Activated CD4-positive, alpha-beta memory T cell treated with anti-CD3 and anti-CD28 coated beads for 36 hours (primary cell): ENCODE results near the gene PLEKHF1. TPM values are rescaled to one million over a fixed set of nuclear protein-coding genes. Genes with fewer than 3 reads are reported as not detected.
A peak's percentile ranks its signal among the peaks of the same experiment; 100 is the strongest.

Experiments used
- CTCF ChIA-PET: fragments of 350-600 bp; sonication (Branson Sonifier 250); formaldehyde crosslinking; loops from one replicate; lab custom pipeline; 2021; ENCODE audit warnings: antibody characterized with exemption, inconsistent platforms; lab: Charles Lee
- POLR2A ChIA-PET: fragments of 350-600 bp; sonication (Branson Sonifier 250); formaldehyde crosslinking; loops from one replicate; lab custom pipeline; 2021; ENCODE audit warnings: antibody characterized with exemption; lab: Charles Lee
- DNase-seq: peaks from one replicate; pipeline ENCODE4 v3.0.0-alpha.2; 2020
- H3K27ac Mint-ChIP-seq: one replicate; pipeline ENCODE4 v1.8.0; 2021; ENCODE audit warnings: mixed read lengths
- H3K27me3 Mint-ChIP-seq: one replicate; pipeline ENCODE4 v1.8.0; 2021; ENCODE audit warnings: mixed read lengths
- H3K36me3 Mint-ChIP-seq: one replicate; pipeline ENCODE4 v1.8.0; 2021; ENCODE audit warnings: mixed read lengths
- H3K4me1 Mint-ChIP-seq: one replicate; pipeline ENCODE4 v1.8.0; 2021; ENCODE audit warnings: low read depth, mixed read lengths
- H3K4me3 Mint-ChIP-seq: one replicate; pipeline ENCODE4 v1.8.0; 2021; ENCODE audit warnings: mild to moderate bottlenecking, mixed read lengths
- H3K9me3 Mint-ChIP-seq: one replicate; pipeline ENCODE4 v1.8.0; 2021; ENCODE audit warnings: mixed read lengths
- intact Hi-C: fragments of 100-400 bp; cut with micrococcal nuclease; formaldehyde crosslinking; loops from one replicate; pipeline ENCODE4 v1.15.1; 2023
- total RNA-seq, 2 experiments: library from RNA; stranded (reverse); gene quantifications; one replicate each; pipeline ENCODE4 v1.2.3, GENCODE V29; 2021

Gene PLEKHF1, protein sequence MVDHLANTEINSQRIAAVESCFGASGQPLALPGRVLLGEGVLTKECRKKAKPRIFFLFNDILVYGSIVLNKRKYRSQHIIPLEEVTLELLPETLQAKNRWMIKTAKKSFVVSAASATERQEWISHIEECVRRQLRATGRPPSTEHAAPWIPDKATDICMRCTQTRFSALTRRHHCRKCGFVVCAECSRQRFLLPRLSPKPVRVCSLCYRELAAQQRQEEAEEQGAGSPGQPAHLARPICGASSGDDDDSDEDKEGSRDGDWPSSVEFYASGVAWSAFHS
- total RNA-seq = 10 to 100 TPM; 23.6 to 24.3 TPM

DNA sequence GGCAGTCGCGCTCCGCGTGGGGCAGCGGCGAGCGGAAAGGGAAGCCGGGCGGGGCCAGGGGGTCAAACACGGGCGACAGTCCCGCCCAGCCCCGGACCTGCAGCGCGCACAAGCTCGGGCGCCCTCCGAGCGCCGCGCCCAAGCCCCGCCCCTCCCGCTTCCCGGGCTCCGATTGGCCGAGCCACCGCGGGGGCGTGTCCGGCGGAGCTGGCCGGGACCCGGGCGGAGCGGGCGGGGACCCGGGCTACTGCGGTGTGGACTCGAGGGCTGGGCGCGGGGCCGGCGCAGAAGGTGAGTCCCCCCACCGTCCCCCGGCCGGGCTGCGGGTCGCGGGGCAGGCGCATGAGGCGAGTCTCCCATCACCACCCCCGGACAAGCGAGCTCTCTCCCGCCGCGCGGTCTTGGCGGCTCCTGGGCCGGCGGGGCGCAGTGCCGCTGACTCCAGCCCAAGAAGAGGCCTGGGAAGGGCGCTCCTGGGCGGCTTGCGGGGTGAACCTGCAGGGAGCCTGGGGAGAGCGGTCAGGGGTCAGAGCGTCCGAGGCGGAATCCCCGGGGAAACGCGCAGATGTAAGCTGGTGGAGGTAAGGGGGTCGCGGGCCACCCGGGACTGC is at the start of gene PLEKHF1:
Gene PLEKHF1 (plus strand): TSS at position 247 of the 611 bp plus-strand sequence. CDS start 8,379 bp downstream, outside the sequence.
- ChIA-PET CTCF (interaction anchor here (0.7 to 5.7 kb wide), 13 partner anchors 13 to 59 kb away, joined by 3 to 70 read pairs (median 8); partner anchors contain the start of genes C19orf12 and POP4), POLR2A (interaction anchor here (0.9 to 5.4 kb wide), 7 partner anchors 10 to 59 kb away, joined by 3 to 46 read pairs (median 4); partner anchors contain the start of gene POP4)
- no peaks in the 10 kb centered on the region for H3K27me3 Mint-ChIP-seq
- H3K4me3 Mint-ChIP-seq = peak within 1 kb of the TSS; percentile 82
- H3K36me3 Mint-ChIP-seq = peaks cover 19% of the 10 kb centered on the region
- intact Hi-C loops = loop anchor here (1.0 kb wide), 1 partner anchor 42 kb away; no protein-coding TSS in a partner anchor
- peak; percentile 91 for DNase-seq
- H3K27ac Mint-ChIP-seq = peak within 1 kb of the TSS; percentile 99
- no peaks in the 10 kb centered on the region for H3K9me3 Mint-ChIP-seq
- H3K4me1 Mint-ChIP-seq = peaks cover 64% of the 10 kb centered on the region

DNA sequence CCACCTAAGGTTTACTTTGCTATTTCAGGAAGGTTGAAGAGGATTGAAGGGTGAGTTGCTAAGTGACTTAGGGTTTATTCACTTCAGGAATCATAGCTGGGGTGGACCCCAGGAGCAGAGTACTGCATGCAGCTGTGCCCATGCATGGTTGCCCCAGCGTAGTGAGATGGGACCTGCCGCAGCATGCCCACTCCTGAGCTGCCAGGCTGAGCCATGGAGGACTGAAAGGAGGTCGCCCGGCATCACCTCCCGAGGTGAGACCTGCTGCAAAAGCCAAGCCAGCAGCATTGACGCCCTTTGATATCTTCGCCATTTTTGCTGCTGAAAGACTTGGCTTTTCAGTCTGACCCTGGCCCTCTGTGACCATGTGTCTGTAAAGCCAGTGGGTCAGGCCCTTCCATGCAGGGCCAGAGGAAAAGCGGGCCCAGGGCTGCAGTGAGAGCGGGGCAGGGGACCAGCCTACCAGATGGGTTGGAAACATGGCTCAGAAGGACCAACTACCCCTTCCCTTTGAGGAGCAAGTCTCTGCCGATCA is 49.3 kb upstream of the PLEKHF1 start:
- no peak overlapping the region for H3K4me3 Mint-ChIP-seq
- H3K9me3 Mint-ChIP-seq = no peaks in the 10 kb centered on the region
- ChIA-PET POLR2A (no interaction called here), CTCF (interaction anchor here (2.2 kb wide), 1 partner anchor 101 kb away, joined by 8 read pairs; no protein-coding TSS in a partner anchor)
- H3K36me3 Mint-ChIP-seq = peaks cover 29% of the 10 kb centered on the region
- H3K4me1 Mint-ChIP-seq = peaks cover 11% of the 10 kb centered on the region
- H3K27ac Mint-ChIP-seq = no peak overlapping the region
- no peaks in the 10 kb centered on the region for H3K27me3 Mint-ChIP-seq
- intact Hi-C loops = no loop called here
- no peak for DNase-seq

DNA sequence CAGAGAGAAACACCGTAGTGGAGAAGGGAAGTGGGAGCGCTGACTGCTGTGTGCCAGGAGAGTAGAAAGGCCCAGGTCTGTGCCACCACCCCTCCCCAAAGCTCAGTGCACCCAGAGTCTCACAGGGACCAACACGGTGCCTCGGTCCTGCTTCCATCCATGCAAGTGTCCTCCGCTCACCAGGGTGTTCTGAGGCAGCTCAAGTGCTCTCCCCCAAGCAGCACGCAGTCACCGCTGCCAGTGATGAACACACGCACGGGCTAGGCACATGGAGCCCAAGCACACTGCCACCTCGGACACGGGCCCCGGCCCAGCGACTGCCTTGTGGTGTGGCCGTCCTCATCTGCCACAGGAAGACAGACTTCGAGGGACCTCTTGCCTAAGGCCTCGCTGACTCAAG is 48.7 kb upstream of the PLEKHF1 start:
- intact Hi-C loops = no loop called here
- ChIA-PET CTCF (no interaction called here), POLR2A (no interaction called here)
- Mint-ChIP-seq H3K4me3 (no peak overlapping the region), H3K36me3 (peaks cover 26% of the 10 kb centered on the region), H3K27ac (no peak overlapping the region), H3K27me3 (no peaks in the 10 kb centered on the region), H3K4me1 (peaks cover 14% of the 10 kb centered on the region), H3K9me3 (no peaks in the 10 kb centered on the region)
- DNase-seq = no peak

DNA sequence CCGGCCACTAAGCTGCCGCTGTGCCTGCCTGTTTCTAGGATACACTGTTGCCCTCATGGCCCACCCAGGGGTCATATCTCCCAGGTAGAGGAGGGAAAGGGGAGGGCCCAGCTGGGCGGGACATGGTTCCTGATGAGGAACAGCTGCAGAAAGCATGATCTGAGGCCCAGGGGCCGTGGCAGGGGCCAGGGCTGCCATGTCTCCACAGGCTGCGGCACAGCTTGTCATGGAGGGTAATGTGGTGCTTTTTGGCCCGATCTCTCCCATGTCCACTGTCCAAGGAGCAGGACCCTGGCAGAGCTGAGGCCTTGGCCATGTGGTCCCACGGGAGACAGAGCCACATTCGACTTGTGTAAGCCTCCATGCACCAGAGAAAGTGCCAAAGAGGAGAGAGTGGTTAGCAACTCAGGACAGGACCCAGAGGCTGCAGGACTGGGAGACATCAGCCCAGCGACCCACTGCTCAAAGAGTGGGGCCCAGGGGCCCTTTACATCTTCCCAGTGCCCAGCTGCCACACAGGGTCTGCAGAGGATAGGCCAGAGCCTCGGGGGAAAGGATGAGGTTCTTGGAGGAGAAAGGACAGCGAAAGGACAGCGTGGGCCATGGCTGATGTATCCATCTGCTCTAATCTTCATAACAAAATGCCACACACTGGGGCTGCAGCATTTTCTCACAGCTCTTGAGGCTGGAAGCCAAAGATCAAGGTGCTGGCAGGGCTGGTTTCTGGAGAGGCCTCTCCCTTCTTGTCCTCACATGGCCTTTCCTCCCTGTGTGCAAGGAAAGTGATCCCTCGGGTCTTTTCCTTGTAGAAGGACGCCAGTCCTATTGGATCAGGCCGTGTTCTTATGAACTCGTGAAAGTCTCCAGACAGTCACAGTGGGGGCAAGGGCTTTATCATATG is 47.6 kb upstream of the PLEKHF1 start:
- no peak overlapping the region for H3K27ac Mint-ChIP-seq
- H3K36me3 Mint-ChIP-seq = peaks cover 17% of the 10 kb centered on the region
- no peaks in the 10 kb centered on the region for H3K9me3 Mint-ChIP-seq
- CTCF ChIA-PET = interaction anchor here (0.8 kb wide), 1 partner anchor 99 kb away, joined by 4 read pairs; no protein-coding TSS in a partner anchor
- POLR2A ChIA-PET = no interaction called here
- peaks cover 24% of the 10 kb centered on the region for H3K4me1 Mint-ChIP-seq
- intact Hi-C loops = no loop called here
- no peak overlapping the region for H3K4me3 Mint-ChIP-seq
- no peaks in the 10 kb centered on the region for H3K27me3 Mint-ChIP-seq
- no peak for DNase-seq

DNA sequence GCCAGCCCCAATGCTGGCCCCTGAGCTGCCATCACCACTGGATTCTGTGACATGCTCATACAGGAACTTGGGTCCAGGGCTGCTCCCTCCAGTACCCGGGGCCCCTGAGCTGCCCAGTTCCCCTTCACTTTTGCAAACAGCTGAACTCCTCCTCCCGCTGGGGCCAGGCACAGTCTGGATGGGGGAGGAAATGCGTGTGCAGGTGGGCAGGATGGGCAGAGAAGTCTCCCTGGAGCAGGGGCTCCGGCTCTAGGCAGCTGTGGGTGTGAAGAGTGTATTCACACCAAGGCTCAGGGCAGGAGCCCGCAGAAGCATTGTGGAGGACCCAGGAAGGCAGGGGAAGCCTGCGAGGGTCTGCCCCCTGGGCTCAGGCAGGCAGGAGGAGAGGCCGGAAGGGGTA is 46.8 kb upstream of the PLEKHF1 start:
- Mint-ChIP-seq H3K4me3 (no peak overlapping the region), H3K36me3 (peaks cover 13% of the 10 kb centered on the region), H3K27ac (no peak overlapping the region), H3K4me1 (peaks cover 33% of the 10 kb centered on the region), H3K9me3 (no peaks in the 10 kb centered on the region), H3K27me3 (no peaks in the 10 kb centered on the region)
- intact Hi-C loops = no loop called here
- no peak for DNase-seq
- POLR2A ChIA-PET = interaction anchor here (2.2 kb wide), 1 partner anchor 12 kb away, joined by 10 read pairs; the partner anchor contains the start of gene POP4
- CTCF ChIA-PET = interaction anchor here (8.3 kb wide), 1 partner anchor 8 kb away, joined by 62 read pairs; no protein-coding TSS in a partner anchor

DNA sequence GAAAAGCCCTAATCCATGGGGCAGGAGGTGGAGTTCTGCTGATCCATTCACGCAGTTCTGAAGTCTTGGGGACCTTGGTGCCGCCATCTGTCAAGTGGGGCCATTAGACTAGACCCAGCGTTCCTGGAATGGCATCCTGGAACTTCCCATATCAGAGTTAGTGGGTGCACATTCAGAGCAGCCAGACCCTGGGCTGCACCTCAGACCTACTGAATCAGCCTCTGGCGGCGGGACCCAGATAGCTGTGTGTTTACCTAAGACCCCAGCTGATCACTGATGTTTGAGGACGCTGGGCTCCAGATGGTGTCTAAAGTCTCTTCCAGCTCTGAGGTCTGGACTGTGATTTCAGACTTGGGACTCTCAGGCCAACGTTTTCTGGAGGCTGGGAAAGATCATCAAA is 46.4 kb upstream of the PLEKHF1 start:
- Mint-ChIP-seq H3K4me1 (peaks cover 37% of the 10 kb centered on the region), H3K27me3 (no peaks in the 10 kb centered on the region), H3K27ac (no peak overlapping the region), H3K9me3 (no peaks in the 10 kb centered on the region), H3K36me3 (peaks cover 12% of the 10 kb centered on the region), H3K4me3 (no peak overlapping the region)
- intact Hi-C loops = no loop called here
- CTCF ChIA-PET = interaction anchor here (1.1 to 8.3 kb wide), 4 partner anchors 8 to 98 kb away, joined by 3 to 62 read pairs (median 5); no protein-coding TSS in a partner anchor
- POLR2A ChIA-PET = interaction anchor here (2.2 kb wide), 1 partner anchor 13 kb away, joined by 10 read pairs; the partner anchor contains the start of gene POP4
- no peak for DNase-seq

DNA sequence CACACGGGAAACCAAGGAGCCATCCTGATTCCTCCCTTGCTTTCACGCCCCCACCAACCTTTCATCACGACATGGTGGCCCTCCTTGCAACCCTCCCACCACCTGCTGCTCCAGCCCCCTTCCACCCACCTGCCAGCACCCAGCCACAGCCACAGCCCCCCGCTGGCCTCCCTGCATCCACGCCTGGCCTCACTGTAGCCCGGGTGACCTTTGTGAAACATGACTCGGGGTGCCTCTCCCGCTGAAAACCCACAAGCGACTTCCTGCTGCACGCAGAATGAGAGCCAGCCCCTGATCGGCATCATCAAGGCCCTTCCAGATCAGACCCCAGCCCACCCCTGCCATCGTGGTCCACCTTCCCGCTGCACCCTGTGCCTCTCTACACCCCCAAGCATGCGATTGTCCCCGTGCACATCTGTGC is 44.3 kb upstream of the PLEKHF1 start:
- Mint-ChIP-seq H3K36me3 (peaks cover 3% of the 10 kb centered on the region), H3K9me3 (no peaks in the 10 kb centered on the region), H3K27ac (no peak overlapping the region), H3K27me3 (no peaks in the 10 kb centered on the region), H3K4me3 (no peak overlapping the region), H3K4me1 (peaks cover 43% of the 10 kb centered on the region)
- POLR2A ChIA-PET = interaction anchor here (1.8 kb wide), 1 partner anchor 15 kb away, joined by 10 read pairs; the partner anchor contains the start of gene POP4
- CTCF ChIA-PET = interaction anchor here (0.6 to 8.3 kb wide), 7 partner anchors 11 to 95 kb away, joined by 3 to 62 read pairs (median 4); partner anchors contain the start of gene PLEKHF1
- DNase-seq = peak; percentile 51
- intact Hi-C loops = no loop called here

DNA sequence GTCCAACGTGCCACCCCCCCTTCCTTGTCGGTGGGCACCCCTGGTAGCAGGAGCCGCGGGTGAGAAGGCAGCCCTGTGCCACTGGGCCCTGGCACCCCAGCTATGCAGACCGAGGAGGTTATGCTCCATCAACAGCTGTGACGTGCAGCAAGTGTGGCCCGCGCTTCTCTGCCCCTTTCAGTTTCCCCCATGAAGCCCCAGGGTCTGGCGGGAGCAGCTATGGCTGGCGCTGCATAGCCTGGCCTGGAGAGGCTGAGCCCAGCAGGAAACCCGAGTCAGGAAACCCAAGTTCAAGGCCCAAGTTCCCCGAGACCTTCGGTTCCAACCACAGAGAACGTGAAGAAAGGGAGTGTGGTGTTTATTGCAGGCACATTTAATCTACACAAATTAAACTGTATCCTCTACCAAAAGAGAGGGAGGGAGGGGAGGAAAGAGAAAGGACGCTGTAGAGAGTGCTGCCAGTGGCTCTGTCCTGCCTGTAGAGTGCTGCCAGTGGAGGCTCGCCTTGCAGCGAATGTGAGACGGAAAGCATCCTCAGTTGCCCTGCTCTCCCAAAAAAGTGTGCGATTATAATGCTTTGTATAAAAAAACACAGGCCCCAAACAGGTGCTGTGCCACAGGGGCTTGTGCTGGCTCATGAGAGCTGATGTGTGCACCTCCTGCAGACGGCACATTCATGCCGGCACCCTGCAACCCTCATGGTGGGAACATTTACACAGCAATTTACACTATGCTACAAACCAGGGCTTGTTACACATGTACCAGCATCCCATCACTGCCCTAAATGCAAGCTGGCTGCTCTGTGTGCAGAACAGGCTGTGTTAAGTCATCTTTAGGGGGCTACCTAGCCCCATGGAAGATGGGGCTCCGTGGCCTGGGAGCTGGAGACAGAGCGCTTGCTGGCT is 42.8 kb upstream of the PLEKHF1 start:
- no peaks in the 10 kb centered on the region for H3K36me3 Mint-ChIP-seq
- CTCF ChIA-PET = interaction anchor here (1.1 to 8.3 kb wide), 8 partner anchors 12 to 94 kb away, joined by 3 to 62 read pairs (median 7); partner anchors contain the start of genes C19orf12, PLEKHF1 and POP4
- H3K9me3 Mint-ChIP-seq = no peaks in the 10 kb centered on the region
- peaks cover 43% of the 10 kb centered on the region for H3K4me1 Mint-ChIP-seq
- H3K27ac Mint-ChIP-seq = no peak overlapping the region
- POLR2A ChIA-PET = interaction anchor here (1.1 to 2.7 kb wide), 4 partner anchors 11 to 42 kb away, joined by 3 to 16 read pairs (median 8); partner anchors contain the start of genes PLEKHF1 and POP4
- H3K4me3 Mint-ChIP-seq = no peak overlapping the region
- H3K27me3 Mint-ChIP-seq = no peaks in the 10 kb centered on the region
- peak; percentile 32 for DNase-seq
- intact Hi-C loops = loop anchor here (1.0 to 2.0 kb wide), 2 partner anchors 43 to 50 kb away; partner anchors contain the start of gene PLEKHF1

DNA sequence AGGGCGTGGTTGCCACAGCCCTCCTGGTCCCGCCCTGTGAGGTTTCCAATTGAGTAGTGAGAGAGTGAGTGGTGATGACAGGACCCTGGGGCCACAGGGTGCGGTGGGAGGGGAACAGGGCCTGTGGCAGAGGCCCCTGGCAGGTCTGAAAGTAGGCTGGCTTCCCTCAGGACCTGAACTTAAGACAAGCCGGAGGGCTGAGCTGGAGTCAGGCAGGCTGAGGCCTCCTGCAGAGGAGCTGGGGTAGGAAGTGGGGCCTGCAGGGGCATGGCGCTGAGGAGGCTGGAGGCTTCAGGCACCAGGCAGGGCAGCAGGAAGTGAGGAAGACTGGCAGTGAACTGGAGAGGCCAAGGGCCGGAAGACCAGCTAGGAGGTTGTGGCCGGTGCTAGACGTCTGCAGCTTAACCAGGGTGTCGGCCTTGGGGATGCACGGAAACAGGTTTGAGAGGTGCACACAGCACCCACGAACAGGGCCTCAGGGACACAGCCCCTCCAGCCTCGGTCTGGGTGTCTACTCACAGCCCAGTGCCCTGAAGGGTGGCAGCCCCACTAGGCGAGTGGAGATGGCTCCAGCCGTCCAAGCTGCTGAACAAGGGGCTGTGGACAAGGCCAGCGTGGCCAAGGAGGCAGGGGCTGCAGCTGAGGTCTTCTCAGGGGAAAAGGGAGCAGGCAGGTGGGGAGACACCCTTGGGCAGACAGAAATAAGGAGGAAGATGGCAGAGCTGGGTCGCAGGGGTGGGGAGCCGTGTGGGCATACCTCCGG is 41.4 kb upstream of the PLEKHF1 start:
- intact Hi-C loops = loop anchor here (1.0 to 2.0 kb wide), 2 partner anchors 41 to 49 kb away; partner anchors contain the start of gene PLEKHF1
- H3K27ac Mint-ChIP-seq = peak overlapping the region; percentile 82
- ChIA-PET CTCF (interaction anchor here (1.1 to 8.3 kb wide), 9 partner anchors 14 to 214 kb away, joined by 4 to 62 read pairs (median 8); partner anchors contain the start of genes C19orf12, PLEKHF1 and POP4), POLR2A (interaction anchor here (0.7 to 2.7 kb wide), 7 partner anchors 14 to 91 kb away, joined by 3 to 16 read pairs (median 4); partner anchors contain the start of genes C19orf12, PLEKHF1 and POP4)
- H3K4me1 Mint-ChIP-seq = peaks cover 43% of the 10 kb centered on the region
- H3K27me3 Mint-ChIP-seq = no peaks in the 10 kb centered on the region
- DNase-seq = peak; percentile 84
- H3K4me3 Mint-ChIP-seq = peak overlapping the region; percentile 79
- H3K9me3 Mint-ChIP-seq = no peaks in the 10 kb centered on the region
- H3K36me3 Mint-ChIP-seq = no peaks in the 10 kb centered on the region
